ENCODE measurements around the gene RIC8B.

- TF ChIP-seq EZH2phosphoT487 (IDR thresholded peaks at IDR 0.05; ENCODE audit: borderline replicate concordance, low read length) = no peak
- TF ChIP-seq, protein P1, sequence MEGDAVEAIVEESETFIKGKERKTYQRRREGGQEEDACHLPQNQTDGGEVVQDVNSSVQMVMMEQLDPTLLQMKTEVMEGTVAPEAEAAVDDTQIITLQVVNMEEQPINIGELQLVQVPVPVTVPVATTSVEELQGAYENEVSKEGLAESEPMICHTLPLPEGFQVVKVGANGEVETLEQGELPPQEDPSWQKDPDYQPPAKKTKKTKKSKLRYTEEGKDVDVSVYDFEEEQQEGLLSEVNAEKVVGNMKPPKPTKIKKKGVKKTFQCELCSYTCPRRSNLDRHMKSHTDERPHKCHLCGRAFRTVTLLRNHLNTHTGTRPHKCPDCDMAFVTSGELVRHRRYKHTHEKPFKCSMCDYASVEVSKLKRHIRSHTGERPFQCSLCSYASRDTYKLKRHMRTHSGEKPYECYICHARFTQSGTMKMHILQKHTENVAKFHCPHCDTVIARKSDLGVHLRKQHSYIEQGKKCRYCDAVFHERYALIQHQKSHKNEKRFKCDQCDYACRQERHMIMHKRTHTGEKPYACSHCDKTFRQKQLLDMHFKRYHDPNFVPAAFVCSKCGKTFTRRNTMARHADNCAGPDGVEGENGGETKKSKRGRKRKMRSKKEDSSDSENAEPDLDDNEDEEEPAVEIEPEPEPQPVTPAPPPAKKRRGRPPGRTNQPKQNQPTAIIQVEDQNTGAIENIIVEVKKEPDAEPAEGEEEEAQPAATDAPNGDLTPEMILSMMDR (IDR thresholded peaks at IDR 0.05; ENCODE audit: low read depth, low read length, poor library complexity, severe bottlenecking) = no peak
Measured at GRCh38 chr12:106819991-106820390, 45.5 kb downstream of the RIC8B start.
